GM12892 (cell line): ENCODE measurements around the gene NOSIP.

Source experiments
- POLR2A ChIP-seq: IDR thresholded peaks from 2 replicates; pipeline ENCODE4 v1.6.1; 2011; ENCODE audit warnings: low read depth, low read length, control low read depth
- POLR2AphosphoS5 ChIP-seq: IDR thresholded peaks from 2 replicates; pipeline ENCODE4 v1.6.1; 2011; ENCODE audit warnings: low read depth, low read length, control low read depth
- TAF1 ChIP-seq: IDR thresholded peaks from 2 replicates; pipeline ENCODE4 v1.6.1; 2011; ENCODE audit warnings: low read depth, mild to moderate bottlenecking, control low read depth, low read length, borderline replicate concordance

DNA sequence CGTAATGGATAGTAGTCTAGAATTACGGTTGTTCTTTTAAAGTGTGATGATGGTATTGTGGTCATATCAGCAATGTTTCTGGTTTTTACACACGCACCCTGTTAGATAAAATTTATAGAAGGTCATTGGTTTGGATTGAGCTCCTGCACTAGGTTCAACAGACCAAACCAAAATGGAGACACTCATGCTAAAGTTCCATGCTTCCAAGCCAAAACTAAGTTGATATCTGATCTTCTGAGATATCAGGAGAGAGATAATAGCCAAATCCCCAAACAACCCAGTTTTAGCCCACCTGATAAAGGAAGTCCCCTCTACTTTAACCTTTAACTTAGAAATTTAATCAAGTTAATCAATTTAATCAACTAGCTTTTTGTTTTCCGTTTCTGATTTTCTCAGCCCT is 1.2 kb downstream of the NOSIP start:
- TF ChIP-seq TAF1 (no peak), POLR2A (no peak), POLR2AphosphoS5 (no peak)
